HG02884 (cell line): ENCODE measurements around the gene SMPD1.

ENCODE experiments used
- ATAC-seq: cut with Tn5 transposase; IDR thresholded peaks from one replicate; pipeline ENCODE4 v1.9.1; 2021; ENCODE audit warnings: mild to moderate bottlenecking, moderate library complexity; ENCODE audit not compliant: unreplicated experiment

SMPD1 gene

GRCh38 chr11:6410695-6411430 lies 20.6 kb downstream of the SMPD1 start:
- ATAC-seq: no peak

DNA sequence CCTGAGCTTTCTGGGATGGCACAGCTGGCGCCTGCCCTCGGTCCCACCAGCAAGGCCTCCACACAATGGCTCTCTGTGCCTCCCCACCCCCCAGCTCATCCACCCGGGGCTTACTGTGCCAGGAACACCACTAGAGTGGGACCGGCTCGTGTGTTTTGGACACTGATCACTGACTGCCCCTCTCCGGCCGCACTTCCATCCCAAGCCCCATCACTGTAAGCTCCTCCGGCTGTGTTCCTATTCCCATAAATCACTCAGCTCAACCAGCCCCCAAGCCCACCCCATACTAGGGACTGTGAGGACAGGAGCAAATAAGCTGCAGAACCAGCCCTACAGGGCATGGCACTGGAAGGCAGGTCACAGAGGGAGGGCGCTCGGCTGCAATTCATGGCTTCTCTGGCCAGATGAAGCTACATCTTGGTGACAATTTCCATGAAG lies 21.3 kb downstream of the SMPD1 start:
- ATAC-seq: no peak

DNA sequence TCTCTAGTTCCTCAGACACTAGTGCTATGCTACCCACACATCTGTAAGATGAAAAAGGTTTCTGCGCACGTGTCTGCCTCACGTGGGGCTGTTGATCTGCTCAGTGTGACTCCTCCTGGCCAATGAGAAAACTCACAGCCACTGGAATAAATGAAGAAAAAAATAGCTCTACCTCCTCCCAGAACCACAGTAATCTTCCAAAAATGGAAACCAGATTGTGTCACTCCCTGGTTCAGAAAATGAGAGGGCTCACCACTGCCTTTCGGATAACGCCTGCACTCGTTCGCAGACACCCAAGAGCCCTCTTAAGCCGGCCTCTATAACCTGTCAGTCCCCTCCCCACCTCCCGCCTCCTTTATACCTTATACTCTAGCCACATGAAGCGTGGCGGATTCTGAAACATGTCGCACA lies 23.5 kb downstream of the SMPD1 start:
- no peak for ATAC-seq

DNA sequence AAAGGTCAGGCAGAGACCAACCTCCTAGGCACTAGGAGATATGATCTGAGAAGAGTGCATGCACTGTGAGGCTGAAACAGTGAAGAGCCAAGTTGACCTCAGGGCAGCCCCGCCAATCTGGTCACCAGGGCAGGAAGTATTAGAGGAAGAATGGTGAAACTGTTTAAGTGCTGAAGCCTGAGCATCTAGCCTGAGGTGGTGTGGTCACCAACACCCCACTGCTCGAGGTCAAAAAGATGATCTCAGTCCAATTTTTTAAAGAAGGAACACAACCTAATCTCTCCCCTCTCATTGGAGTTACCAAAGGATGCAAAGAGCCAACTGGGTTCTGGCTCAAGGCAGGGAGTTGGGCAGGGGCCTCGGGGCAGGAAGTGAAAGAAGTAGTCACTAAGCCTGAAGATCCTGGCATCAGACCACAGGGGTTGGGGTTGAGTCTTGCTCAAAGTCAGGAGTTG lies 24.6 kb downstream of the SMPD1 start:
- no peak for ATAC-seq

GRCh38 chr11:6415797-6416196 lies 25.5 kb downstream of the SMPD1 start:
- no peak for ATAC-seq

GRCh38 chr11:6417907-6418556 lies 27.8 kb downstream of the SMPD1 start:
- no peak for ATAC-seq

- no peak for ATAC-seq
Observed at GRCh38 chr11:6418557-6419008, 28.3 kb downstream of the SMPD1 start.

DNA sequence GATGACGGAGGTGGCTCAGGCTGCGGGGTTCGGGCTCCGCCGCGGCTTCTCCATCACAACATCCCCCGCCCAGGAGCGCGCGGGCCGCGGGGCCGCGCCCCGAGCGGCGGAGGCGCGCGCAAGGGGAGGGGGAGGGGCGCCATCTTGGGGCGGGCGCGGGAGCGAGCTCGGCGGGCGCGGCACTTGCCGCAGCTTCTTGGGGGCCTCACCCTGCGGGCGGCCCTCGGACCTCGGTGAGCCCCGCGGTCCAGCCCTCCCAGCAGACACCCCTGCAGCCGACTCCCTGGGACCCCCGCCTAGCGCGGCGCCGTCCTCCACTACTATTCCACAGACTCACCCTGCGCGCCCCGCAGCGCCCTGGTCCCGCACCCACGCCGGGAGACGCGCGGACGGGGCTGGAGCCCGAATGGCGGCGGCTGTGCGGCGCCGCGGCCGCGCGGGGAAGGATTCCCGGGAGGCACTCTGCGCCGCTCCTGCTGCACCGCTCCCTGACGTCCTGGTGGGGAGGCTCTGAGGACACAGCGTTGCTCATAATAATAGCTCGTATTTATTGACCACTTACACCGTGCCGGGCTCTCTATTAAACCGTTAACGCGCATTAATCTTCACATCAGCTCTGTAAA lies 28.8 kb downstream of the SMPD1 start, which contains the start of gene APBB1:
TSS of gene APBB1 (minus strand) at position 86 of the 623 bp plus-strand sequence. CDS start 7,747 bp downstream, outside the sequence.
- ATAC-seq: peak; percentile 54

DNA sequence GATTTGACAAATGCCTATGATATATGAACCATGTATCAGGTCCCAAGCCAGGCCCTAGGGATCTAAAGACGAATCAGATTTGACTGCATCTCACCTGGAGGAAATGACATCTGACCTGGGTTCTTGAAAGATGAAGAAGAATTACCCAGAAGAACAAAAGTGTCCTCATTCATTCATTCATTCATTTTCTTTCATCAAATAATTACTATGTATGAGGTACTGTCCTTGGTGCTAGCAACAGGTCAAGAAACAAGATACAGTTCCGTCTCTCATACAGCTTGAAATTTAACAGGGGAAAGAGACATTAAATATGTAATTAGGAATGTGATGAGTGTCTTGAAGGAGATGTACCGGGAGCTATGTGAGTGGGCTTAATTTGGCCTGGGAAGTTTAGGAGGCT lies 30.4 kb downstream of the SMPD1 start:
- no peak for ATAC-seq

DNA sequence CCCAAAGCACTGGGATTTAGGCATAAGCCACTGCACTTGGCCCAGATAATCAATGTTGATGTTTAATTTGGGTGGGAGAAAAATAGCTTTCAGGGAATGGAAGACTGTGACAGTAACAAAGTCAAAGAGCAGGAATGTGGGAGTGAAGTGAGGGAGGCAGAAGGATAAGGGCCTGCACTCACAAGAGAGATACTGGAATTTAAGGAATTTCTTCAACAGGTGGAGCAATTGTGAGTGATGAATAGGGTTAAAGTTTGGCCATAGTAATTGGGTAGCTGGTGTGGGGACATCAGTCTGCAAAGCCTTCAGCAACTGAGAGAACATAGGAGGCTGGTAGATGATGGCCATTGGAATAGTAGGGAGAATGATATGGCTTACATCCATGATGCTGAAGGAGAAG lies 37.2 kb downstream of the SMPD1 start:
- no peak for ATAC-seq

DNA sequence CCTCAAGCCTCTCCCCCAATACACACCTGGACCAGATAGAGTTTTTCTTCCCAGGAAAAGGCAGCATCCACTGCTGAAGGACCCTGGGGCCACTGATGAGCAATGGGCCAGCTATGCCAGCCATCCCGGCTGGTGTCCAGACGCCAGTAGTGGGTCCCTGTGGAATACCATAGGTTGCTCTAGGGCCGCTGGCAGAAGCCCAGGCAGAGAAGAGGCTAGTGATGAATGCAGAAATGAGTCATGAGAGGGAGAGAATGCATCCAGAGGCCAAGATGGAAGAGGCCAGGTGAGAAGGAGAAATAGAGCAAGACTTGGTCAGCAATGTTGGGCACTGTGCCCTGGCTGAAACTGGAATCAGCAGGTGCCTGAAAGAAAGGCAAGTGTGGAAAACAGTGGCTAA lies 41.6 kb downstream of the SMPD1 start:
- no peak for ATAC-seq

DNA sequence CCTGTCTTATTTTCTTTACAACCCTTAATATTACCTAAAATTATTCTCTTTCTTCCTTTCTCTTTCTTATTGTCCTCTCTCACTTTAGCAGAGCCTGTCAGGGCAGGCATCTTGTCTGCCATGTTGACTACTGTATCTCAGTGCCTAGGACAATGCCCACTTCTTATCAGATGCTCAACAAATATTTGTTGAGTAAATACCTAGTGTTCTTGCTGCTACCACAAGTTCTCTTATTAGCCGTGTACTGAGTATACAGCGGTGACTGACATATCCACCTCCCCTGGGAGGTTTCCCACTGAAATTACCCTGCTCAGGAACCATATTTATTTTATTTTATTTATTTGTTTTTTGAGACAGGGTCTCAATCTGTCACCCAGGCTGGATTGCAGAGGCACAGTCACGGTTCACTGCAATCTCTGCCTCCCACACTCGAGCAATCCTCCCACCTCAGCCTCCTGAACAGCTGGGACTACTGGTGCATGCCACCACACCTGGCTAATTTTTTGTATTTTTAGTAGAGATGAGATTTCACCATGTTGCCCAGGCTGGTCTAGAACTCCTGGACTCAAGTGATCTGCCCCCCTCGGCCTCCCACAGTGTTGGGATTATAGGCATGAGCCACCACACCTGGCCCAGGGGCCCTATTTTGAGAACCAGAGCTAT lies 43.9 kb downstream of the SMPD1 start:
- ATAC-seq: no peak

DNA sequence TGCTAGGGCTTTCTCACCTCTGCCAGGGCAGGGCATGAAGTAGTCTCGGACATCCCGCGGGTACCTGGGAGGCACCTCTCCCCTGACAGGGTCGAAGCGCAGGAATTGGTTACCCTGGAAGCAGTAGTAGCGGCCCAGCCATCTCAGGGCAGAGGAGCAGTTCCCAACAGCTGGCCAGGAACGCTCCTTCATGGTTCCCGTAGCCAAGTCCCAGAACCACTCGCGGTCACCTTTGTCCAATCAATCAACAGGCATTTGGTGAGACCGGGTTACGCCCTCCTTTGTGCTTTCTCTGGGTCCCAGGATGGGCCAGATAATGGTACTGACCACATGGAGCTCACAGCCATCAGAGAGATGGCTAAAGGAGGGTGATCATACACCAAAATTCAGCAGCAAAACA lies 47.1 kb downstream of the SMPD1 start:
- no peak for ATAC-seq

DNA sequence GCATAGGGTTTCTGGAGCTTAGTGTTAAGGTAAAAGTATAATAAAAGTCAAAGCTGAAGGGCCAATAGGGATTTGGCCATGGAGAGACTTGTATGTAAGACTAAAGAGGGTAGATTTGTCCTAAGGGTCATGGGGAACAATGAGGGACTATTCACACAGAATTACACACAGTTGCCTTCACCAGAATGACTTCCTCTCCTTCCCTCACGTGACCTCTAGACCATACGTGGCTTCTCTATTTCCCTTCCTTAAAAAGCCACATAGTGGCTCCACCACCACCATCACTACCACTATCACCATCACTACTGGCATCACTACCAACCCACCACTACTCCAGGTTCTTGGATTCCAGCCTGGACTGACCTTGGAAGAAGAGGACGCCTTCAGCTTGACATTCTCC lies 47.7 kb downstream of the SMPD1 start:
- ATAC-seq: no peak

GRCh38 chr11:6438979-6439571 lies 48.8 kb downstream of the SMPD1 start:
- ATAC-seq: no peak

DNA sequence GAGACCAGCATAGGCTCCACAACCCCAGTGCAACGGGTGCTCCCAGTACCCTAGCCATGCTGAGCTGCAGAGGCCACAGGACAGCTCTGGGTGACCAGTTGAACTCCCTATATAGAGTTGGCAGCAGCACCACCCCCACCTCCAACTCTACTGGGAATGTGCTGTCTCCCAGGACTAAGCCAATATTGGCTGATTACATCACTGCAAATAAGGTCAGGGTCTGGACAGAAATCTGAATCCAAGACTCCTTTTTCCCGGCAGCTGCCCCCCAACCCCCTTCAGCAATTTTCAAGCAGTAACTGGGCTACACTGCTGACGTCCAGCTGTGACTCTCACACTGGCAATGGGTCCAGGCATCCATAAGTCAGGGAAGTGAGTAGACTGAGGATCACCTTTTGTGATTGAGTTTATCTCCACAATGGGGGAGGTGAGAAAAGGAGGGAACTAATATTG lies 50.7 kb downstream of the SMPD1 start, which contains the start of gene HPX:
TSS of gene HPX (minus strand) at position 82 of the 453 bp plus-strand sequence. CDS start at position 58, 24 bp downstream.
- no peak for ATAC-seq

DNA sequence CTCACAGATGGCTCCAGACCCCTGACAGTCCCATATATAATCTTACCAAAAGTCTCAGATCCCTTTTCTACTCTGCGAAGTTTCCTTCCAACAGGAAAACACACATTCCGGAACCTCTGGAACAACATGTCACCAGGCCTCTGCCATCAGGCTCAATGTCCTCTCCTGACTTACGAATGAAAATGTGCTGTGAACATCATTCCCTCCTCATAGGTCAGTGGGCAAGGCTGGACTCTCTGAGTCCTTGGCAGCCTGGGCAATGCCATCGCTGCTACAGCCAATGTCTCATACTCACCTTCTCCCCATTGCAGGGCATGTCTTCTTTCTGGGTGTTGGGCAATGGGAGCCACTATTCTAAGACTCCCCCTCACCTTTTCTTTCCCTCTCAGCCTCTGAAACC lies 52.2 kb downstream of the SMPD1 start:
- ATAC-seq: no peak

DNA sequence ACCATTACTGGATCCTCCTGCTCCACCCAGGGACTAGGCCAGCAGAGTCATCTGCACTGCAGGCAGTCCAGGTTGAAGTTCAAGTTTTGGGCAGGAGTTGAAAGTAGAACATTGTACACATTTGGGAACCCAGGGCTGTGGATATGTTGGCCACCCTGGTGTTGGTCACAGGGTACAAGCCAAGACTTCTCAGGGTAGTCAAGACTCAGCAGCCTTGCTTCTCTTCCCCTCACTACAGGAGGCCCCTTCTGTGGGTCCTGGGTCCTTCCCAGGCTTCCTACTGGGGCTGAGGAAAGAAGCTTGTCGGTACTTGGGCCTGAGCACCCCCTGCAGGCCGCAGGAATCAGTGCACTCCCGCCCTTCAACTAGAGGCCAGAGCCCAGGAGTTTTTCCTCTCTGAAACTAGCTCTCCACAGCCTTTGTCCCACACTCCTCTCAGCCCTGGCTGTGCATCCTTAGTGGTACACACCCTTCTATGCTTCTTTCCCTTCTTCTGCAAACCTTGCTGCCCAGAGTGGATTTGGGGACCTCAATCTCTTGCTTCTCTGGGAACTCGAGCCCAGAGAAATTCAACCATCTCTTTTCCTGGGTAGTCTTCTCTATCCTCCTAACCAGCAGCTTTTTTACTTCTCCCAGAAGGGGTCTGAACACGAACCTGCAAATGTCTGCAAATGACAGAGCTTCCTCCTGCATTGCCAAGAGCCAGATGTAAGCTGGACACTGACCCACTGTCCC lies 53.2 kb downstream of the SMPD1 start:
- peak; percentile 82 for ATAC-seq
